CD4-positive, alpha-beta T cell treated with Interleukin-17A for 4 hours (primary cell): Measurements from ENCODE around the gene SRSF12.
"Not testable (repeated sequence)": the region's sequence is repeated elsewhere in the genome, so short reads cannot be mapped to it uniquely, and the experiment has no call there.

ENCODE experiments used
- DNase-seq: peaks from one replicate; pipeline ENCODE4 v3.0.0-alpha.2; 2020; ENCODE audit warnings: mixed read lengths

Gene SRSF12

GRCh38 chr6:89128256-89128671 lies 10.4 kb upstream of the SRSF12 start:
- not testable (repeated sequence) for DNase-seq

- DNase-seq, result no peak
Observed at GRCh38 chr6:89122625-89123024, 4.8 kb upstream of the SRSF12 start.

- DNase-seq, result no peak
Observed at GRCh38 chr6:89121934-89122333, 4.1 kb upstream of the SRSF12 start.

GRCh38 chr6:89120371-89120770 lies 2.5 kb upstream of the SRSF12 start:
- DNase-seq, result no peak

GRCh38 chr6:89118931-89119330 lies 1.1 kb upstream of the SRSF12 start:
- no peak for DNase-seq

- no peak for DNase-seq
Observed at GRCh38 chr6:89116702-89117101, 1.2 kb downstream of the SRSF12 start.

GRCh38 chr6:89111933-89112332 lies 5.9 kb downstream of the SRSF12 start:
- no peak for DNase-seq

- DNase-seq, result no peak
Observed at GRCh38 chr6:89110284-89110683, 7.6 kb downstream of the SRSF12 start.

- no peak for DNase-seq
Observed at GRCh38 chr6:89100114-89100513, 17.8 kb downstream of the SRSF12 start.

- no peak for DNase-seq
Observed at GRCh38 chr6:89098461-89098860, 19.4 kb downstream of the SRSF12 start.

GRCh38 chr6:89087881-89088280 lies 30.0 kb downstream of the SRSF12 start:
- DNase-seq, result no peak

- DNase-seq, result no peak
Observed at GRCh38 chr6:89085409-89086205, 32.3 kb downstream of the SRSF12 start.

- no peak for DNase-seq
Observed at GRCh38 chr6:89084954-89085353, 32.9 kb downstream of the SRSF12 start.

GRCh38 chr6:89084542-89084941 lies 33.3 kb downstream of the SRSF12 start:
- DNase-seq, result no peak

- no peak for DNase-seq
Observed at GRCh38 chr6:89082486-89082891, 35.4 kb downstream of the SRSF12 start.

- peak; percentile 99 for DNase-seq
Observed at GRCh38 chr6:89081423-89082322, 36.2 kb downstream of the SRSF12 start.

- no peak for DNase-seq
Observed at GRCh38 chr6:89081129-89081422, 36.8 kb downstream of the SRSF12 start.

- DNase-seq, result peak; percentile 100
Observed at GRCh38 chr6:89080281-89081128, 37.4 kb downstream of the SRSF12 start, which contains the start of gene PNRC1. Gene PNRC1, plus strand, starts transcription at chr6:89080751. Its CDS starts 144 bp downstream, at chr6:89080895.

GRCh38 chr6:89079511-89080234 lies 38.2 kb downstream of the SRSF12 start:
- DNase-seq, result peak; percentile 56

- DNase-seq, result no peak
Observed at GRCh38 chr6:89073840-89074239, 44.0 kb downstream of the SRSF12 start.

GRCh38 chr6:89073014-89073620 lies 44.8 kb downstream of the SRSF12 start:
- DNase-seq, result no peak

- DNase-seq, result no peak
Observed at GRCh38 chr6:89071036-89071435, 46.8 kb downstream of the SRSF12 start.
